ENCODE results near the gene WDFY4.

WDFY4 gene

DNA sequence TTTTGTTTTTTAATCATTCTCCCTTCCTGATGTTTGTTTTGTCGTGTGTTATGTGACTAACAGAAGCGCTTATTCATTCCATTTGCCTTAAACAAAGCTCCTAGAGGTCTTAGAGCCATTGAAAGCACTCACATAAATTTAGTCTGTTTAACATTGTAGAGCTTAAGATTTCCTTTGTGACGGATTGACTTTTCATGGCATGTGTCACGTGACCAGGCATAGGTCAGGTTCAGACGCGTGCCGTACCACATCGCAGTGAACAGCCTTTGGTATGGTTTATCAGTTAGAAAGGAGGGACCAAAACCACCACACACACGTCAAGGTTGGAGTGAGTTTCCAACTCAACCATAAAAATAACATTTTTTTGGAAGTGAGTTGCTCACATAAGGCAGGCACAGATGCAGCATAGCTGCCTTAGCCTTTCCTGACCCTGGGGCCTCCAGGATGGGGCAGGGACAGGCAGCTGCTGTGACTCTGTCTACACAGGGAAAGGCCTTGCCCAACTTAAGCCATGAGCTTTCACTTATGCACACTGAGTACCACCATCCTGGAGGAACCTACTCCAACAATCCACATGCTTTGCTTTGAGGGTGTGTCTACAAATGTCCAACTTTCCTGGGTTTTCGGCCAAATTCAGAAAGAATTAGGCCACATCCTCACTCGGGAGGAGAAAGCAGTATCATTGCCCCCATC lies 55.5 kb downstream of the WDFY4 start:
- in situ Hi-C loops (cut with MboI; ENCODE audit: low sequenced_read_pairs): no loop called here

DNA sequence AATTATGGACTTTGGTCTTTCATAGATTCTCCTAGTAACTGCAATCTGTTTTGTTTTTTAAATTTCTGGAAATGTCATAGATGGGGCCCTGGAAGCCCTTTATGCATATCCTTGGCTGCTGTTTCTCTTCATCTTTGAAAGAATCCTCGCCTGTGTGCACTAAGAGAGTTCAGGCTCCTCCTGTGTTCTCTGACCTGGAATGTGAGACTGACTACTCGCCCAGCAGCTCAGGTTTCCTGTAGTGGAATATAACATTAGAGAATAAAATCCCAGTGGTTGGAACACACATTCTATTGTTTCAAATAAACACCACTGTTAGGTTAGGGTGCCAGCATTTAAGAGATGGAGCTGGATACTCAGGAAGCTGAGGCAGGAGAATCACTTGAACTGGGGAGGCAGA lies 56.3 kb downstream of the WDFY4 start:
- in situ Hi-C loops (cut with MboI; ENCODE audit: low sequenced_read_pairs): no loop called here

DNA sequence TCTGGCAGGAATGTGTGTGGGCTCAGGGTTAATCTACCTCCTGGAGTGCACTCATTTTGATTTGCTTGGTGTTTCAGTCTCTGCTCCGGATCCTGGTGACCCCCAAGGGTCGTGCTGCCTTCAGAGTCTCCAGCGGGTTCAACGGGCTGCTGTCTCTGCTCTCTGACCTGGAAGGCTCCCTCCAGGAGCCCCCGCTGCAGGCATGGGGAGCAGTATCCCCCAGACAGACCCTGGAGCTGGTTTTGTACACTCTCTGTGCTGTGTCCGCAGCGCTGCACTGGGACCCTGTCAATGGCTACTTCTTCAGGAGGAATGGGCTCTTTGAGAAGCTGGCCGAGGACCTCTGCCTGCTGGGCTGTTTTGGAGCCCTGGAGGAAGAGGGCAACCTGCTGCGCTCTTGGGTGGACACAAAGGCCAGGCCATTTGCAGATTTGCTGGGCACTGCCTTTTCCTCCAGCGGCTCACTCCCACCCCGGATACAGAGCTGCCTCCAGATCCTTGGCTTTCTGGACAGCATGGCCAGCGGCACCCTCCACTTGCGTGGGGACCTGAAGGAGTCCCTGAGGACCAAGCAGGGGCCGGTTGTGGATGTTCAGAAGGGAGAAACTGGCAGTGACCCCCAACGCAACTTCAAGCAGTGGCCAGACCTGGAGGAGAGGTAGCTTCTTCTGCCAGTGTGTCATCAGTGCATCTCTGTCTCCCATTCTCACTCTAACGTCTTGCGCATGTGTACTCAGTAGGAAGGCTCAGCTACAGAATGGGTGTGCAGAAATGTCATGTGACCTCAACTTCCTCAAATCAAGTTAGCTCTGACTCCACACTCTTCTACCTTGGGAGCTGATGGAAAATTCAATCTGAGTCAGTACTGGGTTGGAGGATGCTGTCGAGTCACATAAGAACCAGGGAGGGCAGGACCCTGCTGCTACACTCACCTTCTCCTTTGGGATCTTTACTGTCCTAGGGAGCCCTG lies 58.5 kb downstream of the WDFY4 start:
- in situ Hi-C loops (cut with MboI; ENCODE audit: low sequenced_read_pairs): no loop called here

DNA sequence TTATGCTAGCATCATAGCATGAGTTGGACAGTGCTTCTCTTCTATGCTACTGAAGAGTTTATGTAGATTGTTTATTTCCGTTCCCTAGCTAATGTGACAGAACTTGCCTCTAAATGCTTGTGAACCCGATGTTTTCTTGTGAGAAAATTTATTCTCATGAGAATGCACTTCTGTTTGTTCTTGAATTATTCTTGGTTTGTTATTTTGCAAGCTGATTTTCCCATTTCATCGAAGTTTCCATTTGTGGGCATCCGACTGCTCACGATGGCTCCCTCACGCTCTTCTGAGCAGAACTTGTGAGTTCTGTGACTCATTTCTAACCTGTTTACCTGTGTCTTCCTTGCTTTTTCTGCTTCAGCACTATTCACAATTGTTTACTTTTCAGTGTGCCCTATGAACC lies 59.9 kb downstream of the WDFY4 start:
- in situ Hi-C loops (cut with MboI; ENCODE audit: low sequenced_read_pairs): no loop called here

DNA sequence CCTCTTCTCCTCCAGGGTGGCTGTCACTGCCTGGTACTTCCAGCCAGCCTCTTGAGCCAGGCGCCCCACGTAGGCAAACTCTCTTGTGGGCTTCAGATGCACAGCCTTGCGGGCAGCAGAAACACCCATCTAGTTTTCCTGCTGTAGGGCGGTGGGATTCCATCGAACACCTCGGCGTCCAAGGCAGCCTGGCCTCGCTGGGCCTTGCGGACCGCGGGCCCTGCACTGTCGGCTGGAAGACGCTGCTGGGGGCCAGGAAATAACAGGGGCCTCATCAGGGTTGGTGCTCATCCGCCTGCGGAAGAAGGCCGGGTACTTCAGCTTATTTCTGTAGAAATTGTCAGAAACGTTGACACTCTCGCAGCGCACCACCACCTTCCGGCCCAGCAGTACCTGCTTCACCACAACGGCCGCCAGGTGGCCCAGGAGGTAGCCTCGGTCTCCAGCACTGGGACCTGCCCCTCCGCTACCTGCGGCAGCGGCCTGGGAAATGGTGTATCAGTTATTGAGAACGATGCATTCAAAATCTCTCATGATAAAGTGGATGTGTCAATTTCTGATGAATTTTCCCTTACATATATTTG lies 61.1 kb downstream of the WDFY4 start:
- in situ Hi-C loops (cut with MboI; ENCODE audit: low sequenced_read_pairs): no loop called here

DNA sequence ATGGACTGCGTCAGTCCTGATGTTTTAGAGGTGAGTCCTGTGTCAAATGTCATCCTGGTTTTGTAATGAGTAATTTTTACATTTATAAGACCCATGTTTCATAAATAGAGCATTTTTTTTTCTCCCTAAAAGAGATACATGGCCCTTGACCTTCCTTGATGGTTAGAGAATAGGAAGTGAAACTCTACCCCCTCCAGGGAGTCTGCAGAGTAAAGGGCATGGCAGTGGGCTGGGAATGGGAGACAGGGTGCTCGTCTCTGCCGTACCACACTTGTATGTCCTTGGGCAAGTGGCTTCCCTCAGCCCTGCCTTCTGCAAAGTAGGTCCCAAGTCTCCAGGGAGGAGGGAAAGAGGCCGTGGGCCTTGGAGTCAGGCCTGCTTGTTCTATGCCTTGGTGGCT lies 63.9 kb downstream of the WDFY4 start:
- in situ Hi-C loops (cut with MboI; ENCODE audit: low sequenced_read_pairs): no loop called here

DNA sequence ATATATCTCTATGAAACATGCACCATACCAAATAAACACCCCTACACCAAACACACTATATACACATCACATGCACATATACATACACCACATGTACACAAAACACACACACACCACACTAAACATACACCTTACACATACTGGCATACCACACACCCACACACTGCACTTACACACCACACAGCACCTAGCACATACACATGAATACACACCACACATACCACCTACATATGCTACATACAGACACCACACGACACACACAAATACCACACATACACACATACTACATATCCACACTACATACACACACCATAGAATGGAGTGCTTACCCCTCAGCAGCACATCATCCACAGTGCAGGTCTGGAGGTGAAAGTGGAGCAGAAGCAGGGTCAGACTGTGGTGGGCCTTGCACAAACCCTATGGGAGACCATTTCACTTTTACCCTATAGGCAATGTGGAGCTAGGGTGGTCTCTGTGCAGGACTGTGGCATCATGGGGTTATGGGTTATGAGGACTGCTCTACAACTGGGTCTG lies 64.6 kb downstream of the WDFY4 start:
- in situ Hi-C loops (cut with MboI; ENCODE audit: low sequenced_read_pairs): no loop called here

DNA sequence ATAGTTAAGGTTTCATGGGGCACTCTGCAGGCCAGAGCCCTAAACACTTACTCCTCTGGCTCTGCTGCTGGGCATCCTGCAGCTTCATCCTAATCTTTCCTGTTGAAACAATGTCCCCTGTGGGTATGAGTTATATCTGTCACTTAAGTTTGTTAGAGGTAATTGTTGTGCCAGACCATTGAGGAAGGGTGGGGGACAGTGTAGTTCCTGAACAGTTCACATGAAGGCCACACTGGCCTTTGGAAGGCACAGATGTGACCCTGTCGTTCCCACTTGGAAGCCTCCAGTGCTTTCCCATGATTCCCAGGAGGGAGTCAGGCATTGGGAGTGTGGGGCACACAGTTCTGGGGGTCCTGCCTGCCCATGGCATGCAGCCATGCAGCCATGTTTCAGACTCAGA lies 65.3 kb downstream of the WDFY4 start:
- in situ Hi-C loops (cut with MboI; ENCODE audit: low sequenced_read_pairs): no loop called here

DNA sequence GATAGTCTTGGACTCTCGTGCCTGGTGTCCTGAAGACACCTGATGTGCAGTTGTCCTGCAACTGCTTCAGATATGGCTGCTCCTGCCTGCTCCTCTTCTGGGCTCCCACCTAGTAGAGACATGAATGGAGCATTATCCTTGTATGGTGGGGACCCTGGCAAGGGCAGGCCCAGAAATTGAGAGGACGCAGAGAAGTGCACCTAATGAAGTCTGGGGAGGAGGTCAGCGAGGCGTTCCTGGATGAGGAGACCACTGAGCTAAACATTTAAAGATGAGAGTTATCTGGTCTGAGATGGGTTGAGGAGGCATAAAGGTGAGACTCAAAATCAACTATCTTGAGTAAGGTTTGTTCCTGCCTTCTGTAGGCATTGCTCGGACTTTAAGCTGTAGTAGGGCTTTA lies 66.3 kb downstream of the WDFY4 start:
- in situ Hi-C loops (cut with MboI; ENCODE audit: low sequenced_read_pairs): no loop called here

DNA sequence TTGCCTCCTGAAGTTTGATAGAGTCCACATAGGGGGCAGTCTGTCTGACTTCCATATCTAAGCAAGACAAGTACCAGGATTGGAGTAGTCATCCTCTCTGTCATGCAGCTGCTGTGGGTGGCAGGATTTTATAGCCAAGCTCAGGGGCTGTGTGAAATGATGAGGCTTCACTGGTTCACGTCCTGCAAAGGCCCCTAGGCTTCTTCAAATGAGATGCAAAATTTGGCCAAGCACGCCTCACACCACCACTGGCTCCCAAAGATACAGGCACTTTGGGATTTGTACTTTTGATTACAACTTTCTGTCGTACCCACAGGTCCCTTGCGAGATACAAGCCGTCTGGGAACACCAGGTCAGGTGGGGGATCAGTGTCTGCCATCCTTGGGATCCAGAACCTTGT lies 67.1 kb downstream of the WDFY4 start:
- in situ Hi-C loops (cut with MboI; ENCODE audit: low sequenced_read_pairs): no loop called here

DNA sequence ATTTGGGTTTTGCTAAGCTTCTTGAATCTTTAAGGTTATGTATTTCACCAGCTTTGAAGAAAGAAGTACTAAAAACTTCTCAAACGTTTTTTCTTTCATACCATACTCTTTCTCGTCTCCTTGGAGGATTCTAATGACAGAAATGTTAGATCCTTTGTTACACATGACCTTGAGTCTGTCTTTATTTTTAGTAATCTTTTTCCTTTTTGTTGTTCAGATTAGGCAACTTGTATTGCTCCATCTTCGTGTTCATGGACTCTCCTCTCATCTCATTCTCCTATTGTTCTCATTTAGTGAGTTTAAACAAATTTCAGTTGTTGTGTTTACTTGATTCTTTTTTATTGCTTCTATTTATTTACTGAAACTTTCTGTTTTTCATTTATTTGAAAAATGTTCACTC lies 73.7 kb downstream of the WDFY4 start:
- in situ Hi-C loops (cut with MboI; ENCODE audit: low sequenced_read_pairs): no loop called here

DNA sequence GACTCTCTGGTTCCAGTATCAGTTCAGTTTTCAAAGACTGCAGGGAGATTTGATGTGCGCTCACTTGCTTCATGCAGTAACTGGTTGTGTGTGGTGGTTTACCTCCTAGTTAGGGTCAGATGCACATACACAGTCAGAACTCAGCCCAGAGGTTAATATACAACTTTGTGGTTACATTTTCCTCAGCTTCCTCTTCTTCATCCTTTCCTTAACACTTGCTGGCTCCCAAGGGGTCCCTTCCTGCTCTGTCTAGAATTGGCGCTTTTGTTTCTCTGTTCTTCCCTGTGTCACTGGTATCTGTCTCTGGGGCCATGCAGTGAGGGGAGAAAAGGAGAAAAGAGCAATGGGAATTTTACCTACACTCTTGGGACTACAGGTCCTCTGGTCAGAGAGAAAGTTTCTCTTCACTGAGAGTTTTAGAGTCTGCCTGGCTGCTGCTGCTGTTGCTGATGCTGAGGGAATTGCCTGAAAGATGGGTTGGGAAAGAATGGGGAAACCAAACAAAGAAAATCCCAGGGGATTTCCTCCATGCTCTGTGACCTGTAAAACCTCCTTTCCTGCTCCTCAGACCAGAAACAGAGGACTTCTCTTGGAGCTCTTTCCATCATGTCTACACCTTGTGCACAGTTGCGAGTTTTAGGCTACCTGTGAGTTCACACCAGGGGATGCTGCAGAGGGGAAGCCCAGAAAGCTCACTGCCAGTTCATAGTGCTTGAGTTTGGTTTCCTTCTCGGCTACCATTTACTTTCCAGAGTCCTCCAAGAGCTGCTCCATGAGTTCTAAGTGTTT lies 74.6 kb downstream of the WDFY4 start:
- in situ Hi-C loops (cut with MboI; ENCODE audit: low sequenced_read_pairs): no loop called here

DNA sequence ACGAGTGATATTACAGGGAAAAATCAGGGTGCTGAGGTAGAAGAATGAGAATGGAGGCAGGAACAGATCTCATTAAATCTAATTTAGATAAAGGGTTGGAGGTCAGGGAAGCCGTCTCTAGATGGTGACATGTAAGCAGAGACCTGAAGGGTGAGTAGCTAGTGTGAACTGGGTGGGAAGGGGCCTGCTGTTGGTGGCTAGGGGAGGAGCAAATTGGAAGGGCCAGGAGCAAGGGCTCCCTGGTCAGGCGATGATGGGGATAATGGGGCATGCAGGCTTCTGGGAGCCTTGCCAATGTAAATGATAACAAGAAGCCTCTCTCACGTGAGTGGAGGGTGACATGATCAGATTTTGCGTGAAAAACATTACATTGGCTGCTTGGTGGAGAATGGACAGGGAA lies 76.3 kb downstream of the WDFY4 start:
- in situ Hi-C loops (cut with MboI; ENCODE audit: low sequenced_read_pairs): no loop called here

DNA sequence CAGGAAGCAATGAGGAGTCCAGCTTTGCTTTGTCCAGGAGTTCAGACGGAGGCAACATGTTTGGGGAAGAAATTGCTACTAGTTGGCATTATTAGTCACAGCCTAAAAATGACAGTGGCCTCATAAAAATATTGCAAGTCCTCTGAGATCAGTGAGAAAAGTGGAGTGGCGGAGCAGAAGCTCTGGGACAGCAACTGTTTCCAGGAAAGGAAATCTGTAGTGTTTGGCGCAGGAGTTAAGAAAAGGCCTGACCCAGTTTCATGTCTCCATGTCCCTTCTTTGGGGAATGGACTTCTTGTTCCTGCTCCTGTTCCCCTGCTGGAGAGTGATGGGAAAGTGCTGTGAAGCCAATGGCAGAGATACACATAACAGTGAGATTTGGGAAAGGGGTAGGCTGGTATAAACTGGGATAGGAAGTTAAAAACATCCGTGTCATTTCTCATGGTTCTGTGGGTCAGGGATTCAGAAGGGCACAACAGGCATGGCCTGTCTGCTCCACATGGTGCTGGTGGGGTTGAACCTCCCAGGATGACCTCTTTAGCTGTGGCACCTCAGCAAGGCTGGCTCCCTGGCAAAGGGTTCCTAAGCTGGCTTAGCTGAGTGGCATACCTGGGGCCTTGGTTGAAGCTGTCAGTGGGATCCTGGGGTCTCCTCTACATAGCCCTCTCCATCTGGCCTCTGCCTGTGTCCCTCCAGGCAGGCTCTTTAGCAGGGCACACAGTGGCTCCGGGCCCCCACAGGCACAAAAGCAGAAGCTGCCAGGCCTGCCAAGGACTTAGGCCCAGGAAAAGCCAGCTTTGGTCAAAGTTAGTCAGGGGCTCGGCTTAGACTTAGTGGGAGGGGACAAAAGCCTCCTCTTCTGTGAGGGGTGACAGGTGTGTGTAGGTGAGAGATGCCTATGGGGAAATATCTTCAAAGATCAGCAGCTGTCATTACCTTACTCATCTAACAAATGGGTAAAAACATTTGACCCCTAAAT lies 77.7 kb downstream of the WDFY4 start:
- in situ Hi-C loops (cut with MboI; ENCODE audit: low sequenced_read_pairs): no loop called here

DNA sequence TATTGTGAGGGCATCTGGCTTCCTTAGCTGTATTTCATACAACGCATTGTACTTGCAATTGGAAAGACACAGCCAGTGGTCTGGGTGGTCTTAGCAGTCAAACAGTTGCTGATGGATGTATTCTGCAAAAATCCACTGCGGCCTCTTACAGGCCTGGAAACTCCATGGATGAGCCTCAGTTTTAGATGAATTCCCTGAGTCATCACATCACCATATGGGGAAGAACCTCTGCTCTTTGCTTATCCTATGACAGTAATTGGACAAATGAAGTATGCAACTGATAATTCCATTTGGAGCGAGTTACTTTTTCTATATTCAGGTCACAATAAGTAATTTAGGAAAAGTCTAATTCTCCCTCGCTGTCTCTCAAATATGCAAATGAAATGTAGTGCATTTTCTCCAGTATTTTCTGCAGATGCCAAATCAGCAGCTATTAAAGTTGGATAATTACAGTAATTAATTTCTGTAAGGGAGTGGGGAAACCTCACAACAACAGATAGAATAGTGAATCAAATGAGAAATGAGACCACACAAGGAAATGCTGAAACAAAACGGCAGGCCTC lies 78.8 kb downstream of the WDFY4 start:
- in situ Hi-C loops (cut with MboI; ENCODE audit: low sequenced_read_pairs): no loop called here

DNA sequence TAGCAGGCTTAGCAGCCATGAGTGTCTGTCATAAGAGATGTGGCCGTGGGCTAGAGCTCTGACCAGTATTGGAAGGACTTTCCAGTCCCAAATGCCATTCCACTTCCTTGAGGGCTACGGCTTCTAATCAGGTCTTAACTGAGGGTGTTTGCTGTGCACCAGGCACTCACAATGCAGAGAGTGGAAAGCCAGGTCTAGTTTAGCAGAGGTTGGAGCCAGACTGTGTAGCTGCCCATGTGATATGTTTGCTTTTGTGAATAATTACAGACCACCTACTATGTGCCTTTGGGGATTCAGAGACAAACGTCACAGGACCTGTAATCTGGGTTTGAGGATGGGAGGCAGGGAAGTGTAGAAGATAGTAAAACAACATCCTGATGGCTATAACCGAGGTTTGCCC lies 79.8 kb downstream of the WDFY4 start:
- in situ Hi-C loops (cut with MboI; ENCODE audit: low sequenced_read_pairs): no loop called here

DNA sequence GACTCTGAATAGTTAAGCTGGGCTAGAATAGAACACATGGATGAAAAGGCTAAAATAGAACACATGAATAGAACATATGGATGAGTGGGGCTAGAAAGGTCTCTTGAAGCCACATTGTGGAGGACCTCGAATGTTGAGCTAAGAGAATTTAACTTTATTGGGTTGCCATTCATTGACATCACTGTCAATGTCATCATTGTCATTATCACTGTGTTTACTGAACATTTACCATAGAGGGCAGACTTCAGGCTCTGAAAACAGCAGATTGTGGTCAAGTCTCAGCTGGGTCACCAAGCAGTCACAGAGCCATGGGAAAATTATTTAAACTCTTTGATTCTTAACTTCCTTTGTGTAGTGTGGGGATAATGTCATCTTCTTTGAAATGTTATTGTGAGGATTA lies 80.4 kb downstream of the WDFY4 start:
- in situ Hi-C loops (cut with MboI; ENCODE audit: low sequenced_read_pairs): no loop called here

DNA sequence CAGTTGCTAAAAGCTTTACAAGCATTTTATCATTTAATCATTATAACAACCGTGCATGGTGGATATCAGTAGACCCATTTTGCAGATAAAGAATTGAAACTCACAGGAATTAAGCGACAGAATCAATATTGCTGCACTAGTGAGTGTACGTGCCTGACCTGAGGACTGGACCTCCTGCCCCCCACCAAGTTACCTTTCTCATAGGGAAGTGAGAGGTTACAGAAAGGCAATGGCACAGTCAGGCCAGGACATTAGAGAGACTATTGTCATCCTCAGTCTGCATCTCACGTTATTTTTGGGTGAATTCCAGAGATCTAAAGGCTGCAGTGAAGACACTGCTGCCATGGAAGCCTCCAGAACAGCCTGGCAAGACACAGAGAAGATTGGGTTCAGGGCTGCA lies 80.9 kb downstream of the WDFY4 start:
- in situ Hi-C loops (cut with MboI; ENCODE audit: low sequenced_read_pairs): no loop called here

DNA sequence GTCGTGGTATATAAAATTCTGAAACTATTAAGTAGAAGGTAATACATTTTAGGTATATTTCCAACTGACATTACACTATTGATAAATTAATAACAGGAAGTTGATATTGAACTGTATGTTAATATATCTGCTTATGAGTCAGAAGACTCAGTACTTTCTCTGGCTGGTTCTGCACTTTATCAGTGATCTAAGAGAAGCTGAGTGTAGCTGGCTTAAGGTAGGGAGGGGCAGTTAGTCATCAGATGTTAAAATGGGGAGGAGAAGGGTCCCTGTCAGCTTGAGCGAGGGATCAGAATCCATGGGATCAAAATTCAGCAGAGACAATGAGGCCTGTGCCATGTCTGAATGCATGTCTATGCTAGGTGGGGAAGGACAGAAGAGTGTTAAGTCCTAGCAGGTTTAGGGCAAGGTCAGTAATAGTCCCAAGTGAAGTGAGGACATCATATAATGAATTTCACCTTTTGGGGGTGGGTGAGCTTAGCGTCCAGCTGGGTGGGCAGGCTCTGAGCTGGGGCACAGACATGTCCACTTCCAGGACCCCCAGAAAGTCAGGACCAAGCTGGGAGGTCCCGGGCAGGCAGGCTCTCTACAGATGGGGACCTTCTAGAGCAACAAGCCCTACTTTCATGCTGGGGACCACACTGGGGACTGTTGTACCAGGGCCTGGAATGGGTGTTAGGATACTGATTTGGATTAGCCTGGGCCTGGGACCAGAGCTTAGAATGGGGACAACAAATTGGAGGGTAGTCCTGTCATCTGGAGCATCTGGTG lies 82.9 kb downstream of the WDFY4 start:
- in situ Hi-C loops (cut with MboI; ENCODE audit: low sequenced_read_pairs): no loop called here
